ENCODE results near the gene PAK5. TPM values are rescaled to one million over a fixed set of nuclear protein-coding genes. Genes with fewer than 3 reads are reported as not detected.

The PAK5 gene
- total RNA-seq, 4 donors from 2014 or later: not detected

GRCh38 chr20:9571783-9572182 is 267.1 kb downstream of the PAK5 start:
- H3K27me3 ChIP-seq: no peaks in the 10 kb centered on the region
- H3K9me3 ChIP-seq: no peaks in the 10 kb centered on the region
- no peaks in the 10 kb centered on the region for H3K4me1 ChIP-seq
- TF ChIP-seq, protein P1, sequence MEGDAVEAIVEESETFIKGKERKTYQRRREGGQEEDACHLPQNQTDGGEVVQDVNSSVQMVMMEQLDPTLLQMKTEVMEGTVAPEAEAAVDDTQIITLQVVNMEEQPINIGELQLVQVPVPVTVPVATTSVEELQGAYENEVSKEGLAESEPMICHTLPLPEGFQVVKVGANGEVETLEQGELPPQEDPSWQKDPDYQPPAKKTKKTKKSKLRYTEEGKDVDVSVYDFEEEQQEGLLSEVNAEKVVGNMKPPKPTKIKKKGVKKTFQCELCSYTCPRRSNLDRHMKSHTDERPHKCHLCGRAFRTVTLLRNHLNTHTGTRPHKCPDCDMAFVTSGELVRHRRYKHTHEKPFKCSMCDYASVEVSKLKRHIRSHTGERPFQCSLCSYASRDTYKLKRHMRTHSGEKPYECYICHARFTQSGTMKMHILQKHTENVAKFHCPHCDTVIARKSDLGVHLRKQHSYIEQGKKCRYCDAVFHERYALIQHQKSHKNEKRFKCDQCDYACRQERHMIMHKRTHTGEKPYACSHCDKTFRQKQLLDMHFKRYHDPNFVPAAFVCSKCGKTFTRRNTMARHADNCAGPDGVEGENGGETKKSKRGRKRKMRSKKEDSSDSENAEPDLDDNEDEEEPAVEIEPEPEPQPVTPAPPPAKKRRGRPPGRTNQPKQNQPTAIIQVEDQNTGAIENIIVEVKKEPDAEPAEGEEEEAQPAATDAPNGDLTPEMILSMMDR (IDR thresholded peaks at IDR 0.05): no peak
- TF ChIP-seq POLR2A (IDR thresholded peaks at IDR 0.05): no peak
- H3K36me3 ChIP-seq: no peaks in the 10 kb centered on the region
- DNase-seq: no peak
- no peak overlapping the region for H3K4me3 ChIP-seq
- H3K27ac ChIP-seq: no peak overlapping the region

GRCh38 chr20:9570612-9571011 is 268.3 kb downstream of the PAK5 start:
- Histone ChIP-seq H3K4me1 (no peaks in the 10 kb centered on the region), H3K4me3 (no peak overlapping the region), H3K27ac (no peak overlapping the region), H3K36me3 (no peaks in the 10 kb centered on the region), H3K27me3 (no peaks in the 10 kb centered on the region), H3K9me3 (no peaks in the 10 kb centered on the region)
- TF ChIP-seq POLR2A (IDR thresholded peaks at IDR 0.05): no peak
- TF ChIP-seq, protein P1 (IDR thresholded peaks at IDR 0.05): no peak
- DNase-seq: no peak

- H3K4me3 ChIP-seq: no peak overlapping the region
- no peak overlapping the region for H3K27ac ChIP-seq
These were observed 271.9 kb downstream of the PAK5 start for GRCh38 chr20:9566977-9567376.

DNA sequence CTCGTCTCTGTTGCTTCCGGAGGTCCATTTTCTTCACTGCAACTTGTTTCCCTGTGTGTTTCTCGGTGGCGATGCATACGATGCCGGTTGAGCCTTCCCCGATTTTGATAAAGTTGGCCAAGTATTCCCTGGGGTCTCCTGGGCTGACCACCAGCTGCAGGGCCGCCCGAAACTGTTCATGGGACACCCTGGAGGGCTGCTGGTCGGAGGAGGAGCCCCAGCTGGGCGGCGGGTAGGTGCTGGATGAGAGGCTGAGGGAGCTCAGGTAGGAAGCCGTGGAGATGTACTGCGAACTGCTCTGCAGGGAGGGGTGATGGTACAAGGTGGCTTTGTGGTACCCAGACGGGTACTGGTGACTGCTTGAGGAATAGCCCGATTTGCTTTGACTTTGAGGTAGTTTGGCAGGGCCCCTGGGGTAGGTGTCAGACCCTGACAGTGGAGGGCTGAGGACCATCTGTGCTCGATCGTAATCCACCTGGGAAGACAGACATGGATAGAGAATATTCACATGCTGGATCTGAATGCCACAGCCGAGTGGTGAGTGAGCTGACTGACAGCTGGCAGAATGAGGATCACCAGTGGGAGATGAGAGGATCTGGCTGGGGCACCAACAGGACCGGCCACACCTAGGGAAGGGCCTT is 272.8 kb downstream of the PAK5 start:
- no peaks in the 10 kb centered on the region for H3K36me3 ChIP-seq
- H3K4me3 ChIP-seq: no peak overlapping the region
- H3K27ac ChIP-seq: no peak overlapping the region
- TF ChIP-seq, protein P1 (IDR thresholded peaks at IDR 0.05): no peak
- TF ChIP-seq POLR2A (IDR thresholded peaks at IDR 0.05): no peak
- no peaks in the 10 kb centered on the region for H3K4me1 ChIP-seq
- H3K27me3 ChIP-seq: no peaks in the 10 kb centered on the region
- no peak for DNase-seq
- no peaks in the 10 kb centered on the region for H3K9me3 ChIP-seq

More at GRCh38 chr20:9566977-9567376, 271.9 kb downstream of the PAK5 start:
- H3K36me3 ChIP-seq: no peaks in the 10 kb centered on the region
- H3K27me3 ChIP-seq: no peaks in the 10 kb centered on the region
- H3K9me3 ChIP-seq: no peaks in the 10 kb centered on the region
- TF ChIP-seq POLR2A (IDR thresholded peaks at IDR 0.05): no peak
- TF ChIP-seq, protein P1 (IDR thresholded peaks at IDR 0.05): no peak
- no peaks in the 10 kb centered on the region for H3K4me1 ChIP-seq
- DNase-seq: no peak

- no peaks in the 10 kb centered on the region for H3K36me3 ChIP-seq
These were observed 281.5 kb downstream of the PAK5 start for GRCh38 chr20:9557411-9557810.

More at GRCh38 chr20:9557411-9557810, 281.5 kb downstream of the PAK5 start:
- Histone ChIP-seq H3K9me3 (no peaks in the 10 kb centered on the region), H3K27ac (no peak overlapping the region), H3K4me1 (no peaks in the 10 kb centered on the region), H3K27me3 (no peaks in the 10 kb centered on the region), H3K4me3 (no peak overlapping the region)
- no peak for TF ChIP-seq POLR2A (IDR thresholded peaks at IDR 0.05)
- TF ChIP-seq, protein P1 (IDR thresholded peaks at IDR 0.05): no peak
- DNase-seq: no peak

Data from Peyer's patch (tissue), 4 donors.